ENCODE data around the gene PTPN14.
"Not testable (repeated sequence)": the region's sequence is repeated elsewhere in the genome, so short reads cannot be mapped to it uniquely, and the experiment has no call there.

The PTPN14 gene

GRCh38 chr1:214494706-214495105 is 56.7 kb downstream of the PTPN14 start:
- ChIA-PET CTCF (interaction anchor here (0.6 kb wide), 1 partner anchor 175 kb away, joined by 3 read pairs; no protein-coding TSS in a partner anchor), POLR2A (no interaction called here)

GRCh38 chr1:214494179-214494578 is 57.2 kb downstream of the PTPN14 start:
- POLR2A ChIA-PET; H3K4me1 ChIP-seq (ENCODE audit: control insufficient read depth, insufficient read depth, low read length); CTCF ChIA-PET; H3K4me3 ChIP-seq (ENCODE audit: low read depth, low read length); H3K27ac ChIP-seq (ENCODE audit: extremely low read depth, low read depth, low read length); H3K9me3 ChIP-seq (ENCODE audit: control insufficient read depth, insufficient read depth, low read depth, low read length); H3K36me3 ChIP-seq (ENCODE audit: control insufficient read depth in 2 of 2, insufficient read depth in 1 of 2, low read length in 2 of 2): not testable (repeated sequence)
- 0 out of 2 replicates have a peak, but pooled peaks have one; percentile 2 for TF ChIP-seq SCRT1 (tag by site-specific recombination; IDR thresholded peaks at IDR 0.05; ENCODE audit: borderline replicate concordance)

More at GRCh38 chr1:214494706-214495105, 56.7 kb downstream of the PTPN14 start:
- Histone ChIP-seq H3K27ac (ENCODE audit: extremely low read depth, low read depth, low read length) (no peak overlapping the region), H3K36me3 (ENCODE audit: control insufficient read depth in 2 of 2, insufficient read depth in 1 of 2, low read length in 2 of 2) (no peaks in the 10 kb centered on the region; a peak in 1 of 3 replicates), H3K4me1 (ENCODE audit: control insufficient read depth, insufficient read depth, low read length) (no peaks in the 10 kb centered on the region; the same call in 1 of the 2 replicates), H3K4me3 (ENCODE audit: low read depth, low read length) (no peak overlapping the region), H3K9me3 (ENCODE audit: control insufficient read depth, insufficient read depth, low read depth, low read length) (no peaks in the 10 kb centered on the region)
- TF ChIP-seq ZNF518A (tag by site-specific recombination; conservative IDR thresholded peaks at IDR 0.05; ENCODE audit: low read depth) (no peak), ZNF549 (tag by site-specific recombination; IDR thresholded peaks at IDR 0.05) (no peak), ZNF585B (tag by site-specific recombination; IDR thresholded peaks at IDR 0.05) (no peak), SCRT2 (tag by site-specific recombination; IDR thresholded peaks at IDR 0.05) (peak; percentile 94), SCRT1 (tag by site-specific recombination; IDR thresholded peaks at IDR 0.05; ENCODE audit: borderline replicate concordance) (peak; percentile 64; the same call in 1 of the 2 replicates), ZNF433 (tag by site-specific recombination; IDR thresholded peaks at IDR 0.05; ENCODE audit: low read depth) (no peak), ZNF214 (tag by site-specific recombination; IDR thresholded peaks at IDR 0.05; ENCODE audit: borderline replicate concordance) (no peak), ZNF146 (tag by site-specific recombination; IDR thresholded peaks at IDR 0.05) (no peak)

GRCh38 chr1:214493126-214493796 is 58.1 kb downstream of the PTPN14 start:
- POLR2A ChIA-PET = interaction anchor here (0.5 kb wide), 1 partner anchor 88 kb away, joined by 6 read pairs; no protein-coding TSS in a partner anchor
- Histone ChIP-seq H3K4me3 (ENCODE audit: low read depth, low read length) (no peak overlapping the region), H3K36me3 (ENCODE audit: control insufficient read depth in 2 of 2, insufficient read depth in 1 of 2, low read length in 2 of 2) (no peaks in the 10 kb centered on the region; a peak in 1 of 3 replicates), H3K4me1 (ENCODE audit: control insufficient read depth, insufficient read depth, low read length) (no peaks in the 10 kb centered on the region; the same call in 1 of the 2 replicates), H3K27ac (ENCODE audit: extremely low read depth, low read depth, low read length) (no peak overlapping the region), H3K9me3 (ENCODE audit: control insufficient read depth, insufficient read depth, low read depth, low read length) (no peaks in the 10 kb centered on the region)
- CTCF ChIA-PET = interaction anchor here (0.6 kb wide), 1 partner anchor 88 kb away, joined by 5 read pairs; no protein-coding TSS in a partner anchor
- no peak for TF ChIP-seq ZNF416 (tag by site-specific recombination; IDR thresholded peaks at IDR 0.05)
- no peak for TF ChIP-seq YY1 (tag by site-specific recombination; IDR thresholded peaks at IDR 0.05)
- no peak for TF ChIP-seq KLF16 (tag by site-specific recombination; IDR thresholded peaks at IDR 0.05)
- no peak for TF ChIP-seq ZNF302 (tag by site-specific recombination; IDR thresholded peaks at IDR 0.05; ENCODE audit: low read depth)
- no peak for TF ChIP-seq ZNF639 (tag by site-specific recombination; IDR thresholded peaks at IDR 0.05)
- TF ChIP-seq ZNF830 (tag by site-specific recombination; IDR thresholded peaks at IDR 0.05; ENCODE audit: low read depth) = no peak
- TF ChIP-seq OVOL3 (tag by site-specific recombination; IDR thresholded peaks at IDR 0.05) = no peak
- TF ChIP-seq ZNF76 (tag by site-specific recombination; IDR thresholded peaks at IDR 0.05; ENCODE audit: borderline replicate concordance, low read depth) = no peak
- no peak for TF ChIP-seq ZNF645 (tag by site-specific recombination; IDR thresholded peaks at IDR 0.05)
- TF ChIP-seq ZNF211 (tag by site-specific recombination; IDR thresholded peaks at IDR 0.05; ENCODE audit: low read depth) = no peak
- no peak for TF ChIP-seq ZNF132 (tag by site-specific recombination; IDR thresholded peaks at IDR 0.05; ENCODE audit: borderline replicate concordance)
- no peak for TF ChIP-seq HOXC10 (CRISPR knock-in tag; IDR thresholded peaks at IDR 0.05)

Data from HEK293 (cell line).